Urinary bladder (tissue), 4 donors: ENCODE measurements around the gene GAS7. TPM values are rescaled to one million over a fixed set of nuclear protein-coding genes. Genes with fewer than 3 reads are reported as not detected.

Experiments
- DNase-seq: peaks from one replicate; pipeline ENCODE4 v3.0.0-alpha.2; 2015; ENCODE audit errors: extremely low spot score
- H3K27ac ChIP-seq: one replicate; pipeline ENCODE4 v1.5.1; 2013; ENCODE audit warnings: low read depth, mild to moderate bottlenecking, moderate library complexity
- H3K36me3 ChIP-seq: one replicate; pipeline ENCODE4 v1.6.1; 2013; ENCODE audit warnings: mild to moderate bottlenecking, moderate library complexity; ENCODE audit not compliant: insufficient read depth
- H3K4me1 ChIP-seq: one replicate; pipeline ENCODE4 v1.6.1; 2013; ENCODE audit warnings: mild to moderate bottlenecking, moderate library complexity; ENCODE audit not compliant: insufficient read depth
- H3K4me3 ChIP-seq: one replicate; pipeline ENCODE4 v1.5.1; 2013; ENCODE audit warnings: low read depth, low read length
- WGBS: extraction: QIAGEN DNeasy Blood & Tissue Kit; methylation state at CpG from one replicate; pipeline ENCODE4 v1.1.7; 2013; 5-methylcytosine and 5-hydroxymethylcytosine counted together
- polyA plus RNA-seq: library from polyadenylated mRNA; stranded (reverse); fragments of 200-250 nt; gene quantifications from one replicate; pipeline ENCODE4 v1.2.3, GENCODE V29; 2013
- total RNA-seq: library from RNA; depleted of rRNA; stranded (reverse); fragments of >200 nt; gene quantifications from one replicate; pipeline ENCODE4 v1.2.3, GENCODE V29; 2014
- donor health status: healthy with polysubstance abuse.
- donor health status: healthy.

The GAS7 gene
- total and polyA plus RNA-seq, 2 donors, result 32.7 to 86.7 TPM

DNA sequence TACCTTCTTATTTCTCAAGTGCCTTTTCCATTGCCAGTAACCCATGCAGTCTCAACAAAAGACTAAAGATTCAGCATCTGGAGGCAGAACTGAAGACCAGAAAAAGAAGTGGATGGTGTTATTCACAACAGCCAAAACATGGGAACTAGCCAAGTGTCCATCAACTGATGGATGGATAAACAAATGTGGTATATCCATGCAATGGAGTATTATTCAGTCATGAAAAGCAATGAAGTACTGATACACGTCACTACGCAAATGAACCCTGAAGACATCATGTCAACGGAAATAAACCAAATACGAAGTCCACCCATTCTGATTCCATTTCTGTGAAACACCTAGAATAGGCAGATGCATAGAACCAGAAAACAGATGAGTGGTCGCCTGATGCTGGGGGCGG, 25.6 kb downstream of the GAS7 start:
- Histone ChIP-seq H3K27ac (no peak overlapping the region), H3K36me3 (no peaks in the 10 kb centered on the region), H3K4me1 (no peaks in the 10 kb centered on the region), H3K4me3 (no peak overlapping the region)
- no peak for DNase-seq
- WGBS, result 99% methylated on average over 6 of the region's 6 CpGs

- 39% methylated on average over 3 of the region's 3 CpGs for WGBS
- Histone ChIP-seq H3K27ac (no peak overlapping the region), H3K4me1 (no peaks in the 10 kb centered on the region), H3K4me3 (no peak overlapping the region), H3K36me3 (no peaks in the 10 kb centered on the region)
- no peak for DNase-seq
These were observed 26.1 kb downstream of the GAS7 start for GRCh38 chr17:10172241-10172741.

- no peaks in the 10 kb centered on the region for H3K36me3 ChIP-seq
- no peaks in the 10 kb centered on the region for H3K4me1 ChIP-seq
- no peak for DNase-seq
- WGBS, result 14% methylated on average over 6 of the region's 6 CpGs
- H3K27ac ChIP-seq, result no peak overlapping the region
- no peak overlapping the region for H3K4me3 ChIP-seq
These were observed 26.8 kb downstream of the GAS7 start for GRCh38 chr17:10171581-10171981.

- Histone ChIP-seq H3K36me3 (no peaks in the 10 kb centered on the region), H3K4me1 (no peaks in the 10 kb centered on the region), H3K27ac (no peak overlapping the region), H3K4me3 (no peak overlapping the region)
- 14% methylated on average over 8 of the region's 8 CpGs for WGBS
- no peak for DNase-seq
These were observed 27.3 kb downstream of the GAS7 start for GRCh38 chr17:10171122-10171571.

- H3K36me3 ChIP-seq, result no peaks in the 10 kb centered on the region
- H3K4me3 ChIP-seq, result no peak overlapping the region
- 75% methylated on average over 3 of the region's 3 CpGs for WGBS
- DNase-seq, result no peak
- no peaks in the 10 kb centered on the region for H3K4me1 ChIP-seq
- no peak overlapping the region for H3K27ac ChIP-seq
These were observed 28.2 kb downstream of the GAS7 start for GRCh38 chr17:10170233-10170632.

- 65% methylated on average over 4 of the region's 4 CpGs for WGBS
- Histone ChIP-seq H3K36me3 (no peaks in the 10 kb centered on the region), H3K4me3 (no peak overlapping the region), H3K27ac (no peak overlapping the region), H3K4me1 (no peaks in the 10 kb centered on the region)
- DNase-seq, result no peak
These were observed 29.1 kb downstream of the GAS7 start for GRCh38 chr17:10169290-10169689.

DNA sequence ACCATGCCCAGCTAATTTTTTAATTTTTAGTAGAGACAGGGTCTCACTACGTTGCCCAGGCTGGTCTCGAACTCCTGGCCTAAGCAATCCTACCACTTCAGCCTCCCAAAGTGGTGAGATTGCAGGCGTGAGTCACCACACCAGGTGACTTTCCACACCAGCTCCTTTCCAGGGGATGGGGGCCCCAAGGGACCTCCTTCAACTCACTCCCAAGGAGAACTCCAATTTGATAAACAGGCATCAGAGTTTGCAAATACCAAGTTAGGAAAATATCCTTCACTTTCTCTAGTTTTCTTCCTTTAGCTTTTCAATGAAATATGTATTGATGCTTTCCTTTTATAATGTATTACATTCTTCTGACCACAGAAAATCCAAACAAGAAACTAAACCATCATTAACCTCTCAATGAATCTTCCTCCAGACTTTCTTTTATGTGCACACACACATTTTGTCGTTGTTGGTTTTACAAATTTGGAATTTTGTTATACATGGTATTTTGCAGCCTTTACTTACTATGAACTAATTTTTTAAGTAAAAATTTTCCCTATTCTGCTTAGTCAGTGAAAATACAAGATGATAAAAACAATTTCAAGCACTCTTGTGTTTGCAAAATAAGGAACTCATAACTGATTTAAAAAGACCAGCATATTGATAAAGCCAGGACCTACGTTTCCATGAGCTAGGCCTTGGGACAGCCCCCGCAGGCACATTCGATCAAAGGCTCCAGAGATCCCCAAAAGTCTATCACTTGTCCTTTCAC, 32.0 kb downstream of the GAS7 start:
- H3K36me3 ChIP-seq, result no peaks in the 10 kb centered on the region
- no peak for DNase-seq
- WGBS, result 89% methylated on average over 7 of the region's 7 CpGs
- H3K27ac ChIP-seq, result no peak overlapping the region
- H3K4me1 ChIP-seq, result no peaks in the 10 kb centered on the region
- H3K4me3 ChIP-seq, result no peak overlapping the region

DNA sequence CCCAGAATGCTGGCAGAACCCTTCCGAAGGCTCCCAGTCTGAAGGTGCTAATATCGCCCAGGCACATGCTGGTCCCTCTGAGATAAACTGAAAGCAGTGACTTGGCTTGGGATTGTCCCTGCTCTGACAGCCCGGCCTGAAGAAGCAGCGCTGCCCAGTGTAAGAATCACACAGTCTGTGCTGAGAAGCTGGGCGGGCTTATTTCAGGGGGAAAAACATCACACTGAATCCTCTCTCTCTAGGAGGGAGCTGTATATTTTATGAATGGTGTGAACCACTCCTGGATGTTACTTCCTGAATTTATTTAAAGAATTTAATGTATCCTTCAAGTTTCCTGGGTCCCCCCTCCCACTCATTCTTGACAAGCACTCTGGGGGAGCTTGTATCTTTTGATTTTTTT, 36.3 kb downstream of the GAS7 start:
- H3K4me1 ChIP-seq, result no peaks in the 10 kb centered on the region
- DNase-seq, result no peak
- no peak overlapping the region for H3K4me3 ChIP-seq
- H3K36me3 ChIP-seq, result no peaks in the 10 kb centered on the region
- H3K27ac ChIP-seq, result no peak overlapping the region
- 43% methylated on average over 5 of the region's 5 CpGs for WGBS

GRCh38 chr17:10161386-10161785, 37.0 kb downstream of the GAS7 start:
- 80% methylated on average over 5 of the region's 5 CpGs for WGBS
- Histone ChIP-seq H3K27ac (no peak overlapping the region), H3K4me3 (no peak overlapping the region), H3K4me1 (no peaks in the 10 kb centered on the region), H3K36me3 (no peaks in the 10 kb centered on the region)
- no peak for DNase-seq

GRCh38 chr17:10156948-10157607, 41.3 kb downstream of the GAS7 start:
- DNase-seq, result no peak

DNA sequence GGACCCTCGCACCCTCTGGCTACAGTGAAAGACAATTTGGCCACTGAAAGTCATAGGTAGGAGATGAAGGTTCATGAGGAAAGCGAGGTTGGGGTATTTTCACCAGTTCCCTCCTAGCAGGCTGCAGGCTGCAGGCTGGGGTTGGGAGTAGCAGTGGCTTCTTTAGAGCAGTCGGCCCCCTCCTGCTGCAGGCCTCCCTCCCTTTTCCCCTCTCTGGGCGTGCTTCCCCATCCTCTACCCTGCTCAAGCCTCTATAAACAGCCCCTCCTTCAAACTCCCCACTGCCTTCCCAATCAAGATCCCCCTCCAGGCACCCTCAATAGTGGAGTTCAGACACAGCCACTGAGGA, 41.8 kb downstream of the GAS7 start:
- H3K27ac ChIP-seq, result no peak overlapping the region

More at GRCh38 chr17:10156948-10157607, 41.3 kb downstream of the GAS7 start:
- H3K4me3 ChIP-seq, result no peak overlapping the region
- H3K27ac ChIP-seq, result peak overlapping the region; percentile 12
- H3K36me3 ChIP-seq, result no peaks in the 10 kb centered on the region
- WGBS, result 49% methylated on average over 11 of the region's 11 CpGs
- no peaks in the 10 kb centered on the region for H3K4me1 ChIP-seq

GRCh38 chr17:10156077-10156435, 42.4 kb downstream of the GAS7 start:
- 85% methylated on average over 4 of the region's 4 CpGs for WGBS
- H3K4me1 ChIP-seq, result no peaks in the 10 kb centered on the region
- no peak overlapping the region for H3K27ac ChIP-seq
- H3K36me3 ChIP-seq, result no peaks in the 10 kb centered on the region
- DNase-seq, result no peak
- H3K4me3 ChIP-seq, result no peak overlapping the region

More for the DNA sequence above, 41.8 kb downstream of the GAS7 start:
- WGBS, result 56% methylated on average over 4 of the region's 4 CpGs
- Histone ChIP-seq H3K4me1 (no peaks in the 10 kb centered on the region), H3K36me3 (no peaks in the 10 kb centered on the region), H3K4me3 (no peak overlapping the region)
- DNase-seq, result no peak

- WGBS, result 71% methylated on average over 8 of the region's 8 CpGs
- no peaks in the 10 kb centered on the region for H3K36me3 ChIP-seq
- H3K27ac ChIP-seq, result no peak overlapping the region
- DNase-seq, result no peak
- H3K4me1 ChIP-seq, result no peaks in the 10 kb centered on the region
- no peak overlapping the region for H3K4me3 ChIP-seq
These were observed 42.9 kb downstream of the GAS7 start for GRCh38 chr17:10155371-10156076.
